Stimulated activated CD4-positive, alpha-beta T cell treated with anti-CD3 and anti-CD28 coated beads, Interleukin-12 subunit alpha, Interleukin-12 subunit beta, amount 100 ng/mL, for 4 hours (primary cell): ENCODE data around the gene PARS2.

Experiments used
- DNase-seq: peaks from one replicate; pipeline ENCODE4 v3.0.0-alpha.2; 2020

The PARS2 gene

GRCh38 chr1:54721719-54722118 lies 42.6 kb downstream of the PARS2 start:
- DNase-seq: no peak

GRCh38 chr1:54716299-54717047 lies 47.9 kb downstream of the PARS2 start:
- DNase-seq: no peak

- DNase-seq: peak; percentile 88
Observed at GRCh38 chr1:54715493-54716298, 48.6 kb downstream of the PARS2 start, which contains the start of gene TTC4. Gene TTC4, plus strand, starts transcription at chr1:54715861. Its CDS starts 48 bp downstream, at chr1:54715909.

- no peak for DNase-seq
Observed at GRCh38 chr1:54714881-54715492, 49.3 kb downstream of the PARS2 start.

GRCh38 chr1:54711536-54711935 lies 52.8 kb downstream of the PARS2 start:
- DNase-seq: no peak

GRCh38 chr1:54710841-54711240 lies 53.5 kb downstream of the PARS2 start:
- DNase-seq: no peak

- DNase-seq: no peak
Observed at GRCh38 chr1:54710434-54710833, 53.9 kb downstream of the PARS2 start.

GRCh38 chr1:54709547-54710292 lies 54.6 kb downstream of the PARS2 start:
- DNase-seq: no peak

GRCh38 chr1:54708385-54708784 lies 55.9 kb downstream of the PARS2 start:
- DNase-seq: no peak
